Thoracic aorta (tissue), 2 donors: ENCODE results near the gene MBD5. TPM values are rescaled to one million over a fixed set of nuclear protein-coding genes. Genes with fewer than 3 reads are reported as not detected.
"Not testable (repeated sequence)": the region's sequence is repeated elsewhere in the genome, so short reads cannot be mapped to it uniquely, and the experiment has no call there.

Experiments
- ATAC-seq: fragments of 150-250 bp; one replicate; pipeline ENCODE4 v1.8.0; 2017; ENCODE audit warnings: low read depth; ENCODE audit not compliant: insufficient number of reproducible peaks, low FRiP score
- DNase-seq: peaks from one replicate; pipeline ENCODE4 v3.0.0-alpha.2; 2020; ENCODE audit warnings: low spot score
- H3K27ac ChIP-seq, 2 donors: fragments of 200-600 bp; sonication (generic); 1 replicate in 1 of 2; 2 replicates in 1 of 2; pipeline ENCODE4 v1.5.1; 2016; ENCODE audit warnings: mild to moderate bottlenecking in 2 of 2, moderate library complexity in 2 of 2
- H3K27me3 ChIP-seq: fragments of 200-600 bp; sonication (generic); replicated peaks from 2 replicates; pipeline ENCODE4 v1.6.0; 2016; ENCODE audit warnings: mild to moderate bottlenecking; ENCODE audit not compliant: insufficient read depth
- H3K36me3 ChIP-seq: fragments of 200-600 bp; sonication (generic); one replicate; pipeline ENCODE4 v1.5.1; 2016
- H3K4me1 ChIP-seq, 2 donors: fragments of 200-600 bp; sonication (generic); 1 replicate in 1 of 2; 2 replicates in 1 of 2; pipeline versions ENCODE4 v1.5.1 to v1.6.0; 2016; ENCODE audit warnings: low read depth in 2 of 2, mild to moderate bottlenecking in 1 of 2; ENCODE audit not compliant: control insufficient read depth in 1 of 2
- H3K4me3 ChIP-seq: fragments of 200-600 bp; sonication (generic); 2 replicates; pipeline ENCODE4 v1.5.1; 2016; ENCODE audit warnings: mild to moderate bottlenecking
- H3K9me3 ChIP-seq: fragments of 200-600 bp; sonication (generic); 2 replicates; pipeline ENCODE4 v1.5.1; 2016
- CTCF ChIP-seq: fragments of 200-600 bp; sonication (generic); IDR thresholded peaks from one replicate; pipeline ENCODE4 v1.5.1; 2019; ENCODE audit warnings: antibody characterized with exemption
- total RNA-seq, 2 donors: library from RNA; depleted of rRNA; stranded (reverse); fragments of >200 nt; gene quantifications; one replicate each; pipeline versions ENCODE4 v1.1.0 to v1.2.3, GENCODE V29; 2016

MBD5 gene
- total RNA-seq, 2 donors from 2014 or later = 35.1 to 50.3 TPM

- no peak for ATAC-seq
- no peak for TF ChIP-seq CTCF
Observed at GRCh38 chr2:148006249-148007007, 14.5 kb upstream of the MBD5 start.

GRCh38 chr2:148007219-148007900 lies 13.5 kb upstream of the MBD5 start:
- no peaks in the 10 kb centered on the region for H3K4me1 ChIP-seq
- no peaks in the 10 kb centered on the region for H3K36me3 ChIP-seq
- H3K27me3 ChIP-seq = no peaks in the 10 kb centered on the region
- no peak for DNase-seq
- no peak for TF ChIP-seq CTCF
- H3K4me3 ChIP-seq = no peak overlapping the region
- no peak for ATAC-seq
- H3K27ac ChIP-seq = no peak overlapping the region
- H3K9me3 ChIP-seq = peaks cover 3% of the 10 kb centered on the region

More at GRCh38 chr2:148006249-148007007, 14.5 kb upstream of the MBD5 start:
- Histone ChIP-seq H3K9me3 (peaks cover 4% of the 10 kb centered on the region), H3K4me3 (no peak overlapping the region), H3K36me3 (no peaks in the 10 kb centered on the region), H3K27ac (no peak overlapping the region), H3K4me1 (no peaks in the 10 kb centered on the region), H3K27me3 (no peaks in the 10 kb centered on the region)
- no peak for DNase-seq

GRCh38 chr2:148008411-148008810 lies 12.5 kb upstream of the MBD5 start:
- not testable (repeated sequence) for H3K27me3 ChIP-seq, H3K4me1 ChIP-seq, H3K9me3 ChIP-seq, DNase-seq, H3K36me3 ChIP-seq, H3K27ac ChIP-seq, H3K4me3 ChIP-seq, ATAC-seq

- Histone ChIP-seq H3K4me3 (no peak overlapping the region), H3K27ac (no peak overlapping the region), H3K36me3 (no peaks in the 10 kb centered on the region), H3K4me1 (peaks cover 0 to 7% of the 10 kb centered on the region in 2 donors), H3K9me3 (no peaks in the 10 kb centered on the region), H3K27me3 (no peaks in the 10 kb centered on the region)
- no peak for ATAC-seq
- TF ChIP-seq CTCF = no peak
- DNase-seq = no peak
Observed at GRCh38 chr2:148013876-148014275, 7.0 kb upstream of the MBD5 start.

GRCh38 chr2:148014616-148015015 lies 6.3 kb upstream of the MBD5 start:
- Histone ChIP-seq H3K36me3 (no peaks in the 10 kb centered on the region), H3K27me3 (no peaks in the 10 kb centered on the region), H3K9me3 (no peaks in the 10 kb centered on the region), H3K4me3 (no peak overlapping the region), H3K4me1 (peaks cover 7 to 14% of the 10 kb centered on the region in 2 donors), H3K27ac (no peak overlapping the region)
- DNase-seq = no peak
- no peak for ATAC-seq
- no peak for TF ChIP-seq CTCF
